Tibial nerve (tissue), 4 donors: Measurements from ENCODE around the gene PTPN2. TPM values are rescaled to one million over a fixed set of nuclear protein-coding genes. Genes with fewer than 3 reads are reported as not detected.

ENCODE experiments used
- DNase-seq, 2 donors: peaks; one replicate each; pipeline ENCODE4 v3.0.0-alpha.2; 2019; ENCODE audit warnings: low spot score in 2 of 2
- H3K27ac ChIP-seq, 4 donors: fragments of 200-600 bp; sonication (generic) in 3 of 4; one replicate each; pipeline ENCODE4 v1.5.1; 2017 to 2019; ENCODE audit warnings: mild to moderate bottlenecking in 1 of 4
- H3K27me3 ChIP-seq, 2 donors: fragments of 200-600 bp; sonication (generic) in 1 of 2; one replicate each; pipeline versions ENCODE4 v1.5.1 to v1.6.0; 2017 to 2019
- H3K36me3 ChIP-seq, 3 donors: fragments of 200-600 bp; sonication (generic); one replicate each; pipeline ENCODE4 v1.5.1; 2018 to 2019
- H3K4me1 ChIP-seq, 4 donors: fragments of 200-600 bp; sonication (generic) in 3 of 4; one replicate each; pipeline ENCODE4 v1.5.1; 2017 to 2019
- H3K4me3 ChIP-seq, 4 donors: fragments of 200-600 bp; sonication (generic) in 3 of 4; one replicate each; pipeline ENCODE4 v1.5.1; 2017 to 2019; ENCODE audit warnings: mild to moderate bottlenecking in 1 of 4, moderate library complexity in 1 of 4
- H3K9me3 ChIP-seq, 4 donors: fragments of 200-600 bp; sonication (generic) in 3 of 4; one replicate each; pipeline ENCODE4 v1.5.1; 2017 to 2019
- EP300 ChIP-seq, 2 donors: sonication (generic); formaldehyde crosslinking; IDR thresholded peaks; one replicate each; pipeline ENCODE4 v1.6.1; 2017; ENCODE audit warnings: antibody characterized with exemption in 2 of 2, mild to moderate bottlenecking in 1 of 2
- POLR2A ChIP-seq, 2 donors: fragments of 450-650 bp; IDR thresholded peaks; one replicate each; pipeline ENCODE4 v1.6.1; 2017; ENCODE audit warnings: antibody characterized with exemption in 2 of 2, mild to moderate bottlenecking in 2 of 2, moderate library complexity in 2 of 2
- WGBS, 2 donors: methylation state at CpG; one replicate each; pipeline ENCODE4 v1.1.5; 2018; 5-methylcytosine and 5-hydroxymethylcytosine counted together
- total RNA-seq, 4 donors: library from RNA; depleted of rRNA; stranded (reverse); fragments of >200 nt; gene quantifications; one replicate each; pipeline ENCODE4 v1.1.0, GENCODE V29; 2016
- TF ChIP-seq, protein P1 (sequence below), 5 experiments: fragments of 200-600 bp in 3 of 5; fragments of 450-650 bp in 2 of 5; sonication (generic) in 3 of 5; IDR thresholded peaks; one replicate each; pipeline ENCODE4 v1.5.1; 2016 to 2019; ENCODE audit warnings: antibody characterized with exemption in 5 of 5, mild to moderate bottlenecking in 3 of 5, moderate library complexity in 2 of 5

PTPN2 gene
- total RNA-seq, 4 donors from 2014 or later, result 12.9 to 50.5 (median 30.7) TPM

DNA sequence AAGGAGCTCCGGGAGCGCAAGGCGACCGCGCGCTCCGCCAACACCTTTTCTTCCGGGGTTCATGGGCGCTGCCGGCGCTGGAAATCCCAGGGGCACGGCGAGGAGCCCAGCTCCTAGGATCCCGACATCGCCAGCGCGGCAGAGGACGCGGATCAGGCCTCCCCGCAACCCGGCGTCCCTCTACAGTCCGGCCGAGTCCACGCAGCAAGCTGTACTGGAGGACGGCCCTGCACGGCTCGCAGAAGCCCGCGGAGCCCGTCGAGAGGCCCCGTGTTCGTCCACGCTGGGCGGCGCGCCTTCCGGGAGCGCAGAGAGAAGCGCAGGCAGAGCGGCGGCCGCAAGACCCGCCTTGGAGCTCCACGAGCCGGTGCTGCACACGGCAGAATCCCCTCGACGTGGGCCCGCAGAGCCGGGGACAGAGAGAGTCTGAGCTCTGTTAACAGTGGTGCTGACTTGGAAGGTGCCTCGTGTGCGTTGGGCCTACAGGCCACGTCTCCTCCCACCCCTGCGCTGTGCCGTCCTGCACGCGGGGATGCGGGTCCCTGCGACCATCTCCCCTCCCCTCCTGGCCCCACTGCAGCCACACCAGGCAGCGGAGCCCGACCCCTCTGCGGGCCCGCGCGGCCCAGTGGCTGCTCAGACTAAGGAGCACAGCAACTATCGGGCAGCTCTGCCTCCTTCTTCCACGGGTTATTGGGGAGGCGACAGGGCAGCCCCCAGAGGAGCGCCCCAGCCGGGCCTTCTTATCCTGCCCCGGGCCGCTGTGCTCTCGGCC, 28.1 kb upstream of the PTPN2 start:
- Histone ChIP-seq H3K9me3 (peaks cover 0 to 6% (median 0%) of the 10 kb centered on the region in 4 donors), H3K36me3 (no peaks in the 10 kb centered on the region), H3K27me3 (peaks cover 0 to 33% of the 10 kb centered on the region in 2 donors), H3K4me3 (peak overlapping the region in 2 of 4 donors; percentile 36 to 47), H3K4me1 (peaks cover 0 to 27% (median 0%) of the 10 kb centered on the region in 4 donors), H3K27ac (no peak overlapping the region)
- no peak for TF ChIP-seq POLR2A (IDR thresholded peaks at IDR 0.05)
- no peak for DNase-seq
- 42 to 53% methylated on average over 29 to 36 of the region's 75 CpGs for WGBS, 2 donors

DNA sequence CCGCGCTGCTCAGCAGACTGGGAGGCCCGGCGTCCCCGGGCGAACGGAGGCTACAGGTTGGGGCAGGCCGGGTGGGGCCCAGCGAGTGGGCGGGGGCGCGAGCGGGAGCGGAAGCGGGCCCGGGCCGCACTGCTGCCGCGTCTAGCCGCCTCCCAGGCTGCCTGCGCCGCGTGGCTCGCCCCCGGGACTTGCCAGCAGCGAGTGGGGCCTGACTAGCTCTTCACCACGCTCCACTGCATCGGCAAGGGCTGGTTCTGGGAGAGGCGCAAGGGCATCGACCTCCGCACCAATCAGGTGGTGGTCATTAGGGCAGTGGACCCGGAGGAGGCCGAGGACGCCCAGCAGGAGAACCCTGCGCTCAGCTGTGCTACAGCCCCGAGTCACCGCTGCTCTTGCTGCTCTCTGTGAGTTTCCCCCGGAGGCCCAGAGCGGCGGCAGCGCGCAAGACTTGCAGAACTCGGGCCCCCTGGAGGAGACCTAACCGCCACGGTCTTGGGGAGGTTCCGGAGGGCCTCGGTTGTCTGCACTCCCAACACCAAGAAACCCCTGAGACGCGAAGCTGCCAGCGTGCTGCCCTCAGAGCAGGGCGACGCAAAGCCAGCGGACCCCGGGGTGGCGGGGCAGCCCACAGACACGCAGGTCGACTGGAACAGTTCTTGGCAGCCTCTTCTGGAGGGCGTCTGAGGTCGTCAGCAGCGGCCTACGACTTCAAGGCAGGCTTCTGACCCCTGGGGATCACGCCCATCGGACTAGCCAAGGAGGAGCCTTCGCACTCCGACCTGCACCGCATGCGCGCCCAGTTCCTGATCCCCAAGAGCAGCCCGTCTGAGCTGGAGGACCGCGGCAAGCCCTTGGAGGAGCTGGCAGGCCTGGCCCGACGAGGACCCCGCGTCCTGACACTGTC, 27.2 kb upstream of the PTPN2 start:
- WGBS, 2 donors, result 11 to 18% methylated on average over 33 to 45 of the region's 75 CpGs
- TF ChIP-seq EP300 (IDR thresholded peaks at IDR 0.05) (no peak), POLR2A (IDR thresholded peaks at IDR 0.05) (no peak)
- TF ChIP-seq, protein P1, sequence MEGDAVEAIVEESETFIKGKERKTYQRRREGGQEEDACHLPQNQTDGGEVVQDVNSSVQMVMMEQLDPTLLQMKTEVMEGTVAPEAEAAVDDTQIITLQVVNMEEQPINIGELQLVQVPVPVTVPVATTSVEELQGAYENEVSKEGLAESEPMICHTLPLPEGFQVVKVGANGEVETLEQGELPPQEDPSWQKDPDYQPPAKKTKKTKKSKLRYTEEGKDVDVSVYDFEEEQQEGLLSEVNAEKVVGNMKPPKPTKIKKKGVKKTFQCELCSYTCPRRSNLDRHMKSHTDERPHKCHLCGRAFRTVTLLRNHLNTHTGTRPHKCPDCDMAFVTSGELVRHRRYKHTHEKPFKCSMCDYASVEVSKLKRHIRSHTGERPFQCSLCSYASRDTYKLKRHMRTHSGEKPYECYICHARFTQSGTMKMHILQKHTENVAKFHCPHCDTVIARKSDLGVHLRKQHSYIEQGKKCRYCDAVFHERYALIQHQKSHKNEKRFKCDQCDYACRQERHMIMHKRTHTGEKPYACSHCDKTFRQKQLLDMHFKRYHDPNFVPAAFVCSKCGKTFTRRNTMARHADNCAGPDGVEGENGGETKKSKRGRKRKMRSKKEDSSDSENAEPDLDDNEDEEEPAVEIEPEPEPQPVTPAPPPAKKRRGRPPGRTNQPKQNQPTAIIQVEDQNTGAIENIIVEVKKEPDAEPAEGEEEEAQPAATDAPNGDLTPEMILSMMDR (IDR thresholded peaks at IDR 0.05), result no peak
- Histone ChIP-seq H3K27me3 (peaks cover 0 to 41% of the 10 kb centered on the region in 2 donors), H3K36me3 (no peaks in the 10 kb centered on the region), H3K4me1 (peaks cover 0 to 31% (median 0%) of the 10 kb centered on the region in 4 donors), H3K4me3 (peak overlapping the region in 3 of 4 donors; percentile 10 to 47 (median 36)), H3K9me3 (peaks cover 0 to 6% (median 0%) of the 10 kb centered on the region in 4 donors), H3K27ac (no peak overlapping the region)
- DNase-seq, result no peak

DNA sequence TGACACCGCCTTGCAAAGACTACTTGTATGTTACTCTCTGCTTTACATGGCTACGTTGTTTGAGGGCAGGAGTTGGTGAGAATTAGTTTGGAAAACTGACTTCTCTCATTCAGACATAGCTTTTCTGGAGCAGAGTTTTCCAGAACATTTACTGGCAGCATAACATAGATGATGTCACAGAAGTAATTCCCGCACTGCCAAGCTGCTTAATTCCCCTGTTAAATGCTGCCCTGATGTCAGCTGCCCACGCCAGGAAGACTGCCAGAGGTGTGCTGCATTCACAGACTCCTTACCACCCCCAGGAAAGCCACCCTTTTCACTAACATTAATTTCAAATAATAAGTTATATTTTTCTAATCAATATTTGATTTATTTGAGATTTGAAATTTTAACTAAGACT, 24.7 kb upstream of the PTPN2 start:
- Histone ChIP-seq H3K27me3 (peaks cover 0 to 43% of the 10 kb centered on the region in 2 donors), H3K9me3 (peaks cover 0 to 5% (median 0%) of the 10 kb centered on the region in 4 donors), H3K27ac (no peak overlapping the region), H3K4me3 (no peak overlapping the region), H3K36me3 (no peaks in the 10 kb centered on the region), H3K4me1 (peaks cover 0 to 31% (median 0%) of the 10 kb centered on the region in 4 donors)
- DNase-seq, result no peak
- WGBS, 2 donors, result 58 to 59% methylated on average over 4 of the region's 4 CpGs
- TF ChIP-seq, protein P1 (IDR thresholded peaks at IDR 0.05), result no peak
- TF ChIP-seq EP300 (IDR thresholded peaks at IDR 0.05), result no peak
- TF ChIP-seq POLR2A (IDR thresholded peaks at IDR 0.05), result no peak

DNA sequence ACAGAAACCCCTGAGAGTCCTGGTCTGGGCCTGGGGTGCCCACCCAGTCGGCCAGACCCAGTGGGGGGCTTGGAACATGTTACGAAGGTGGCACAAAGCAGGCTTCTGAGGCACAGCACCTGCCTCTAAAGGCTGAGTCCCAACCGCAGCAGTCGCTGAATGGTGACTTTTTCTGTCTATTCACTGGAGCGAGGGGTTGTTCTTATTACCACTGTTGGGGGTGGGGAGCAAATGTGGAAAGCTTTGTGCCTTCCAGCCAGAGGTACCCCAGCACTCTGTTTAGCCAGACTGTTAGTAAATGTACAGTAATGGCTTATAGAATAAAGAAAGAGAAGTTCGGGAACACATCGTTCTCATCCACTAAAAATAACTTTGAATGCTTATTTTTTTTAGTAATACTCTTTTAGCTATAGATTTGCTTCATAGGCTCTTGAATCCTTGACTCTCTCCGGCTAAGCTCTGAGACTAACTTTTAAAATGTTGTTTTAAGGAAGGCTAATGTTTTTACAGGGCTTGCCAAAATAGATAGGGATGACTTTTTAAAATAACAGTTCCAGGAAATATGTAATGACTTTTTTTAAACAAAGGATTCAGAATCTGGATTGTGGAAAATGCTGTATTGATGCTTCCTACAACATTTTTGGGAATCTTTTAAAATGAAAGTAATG, 23.4 kb upstream of the PTPN2 start:
- Histone ChIP-seq H3K9me3 (no peaks in the 10 kb centered on the region), H3K27me3 (peaks cover 0 to 38% of the 10 kb centered on the region in 2 donors), H3K36me3 (no peaks in the 10 kb centered on the region), H3K4me1 (peaks cover 0 to 31% (median 0%) of the 10 kb centered on the region in 4 donors), H3K4me3 (no peak overlapping the region), H3K27ac (no peak overlapping the region)
- TF ChIP-seq, protein P1 (IDR thresholded peaks at IDR 0.05), result no peak
- TF ChIP-seq EP300 (IDR thresholded peaks at IDR 0.05) (no peak), POLR2A (IDR thresholded peaks at IDR 0.05) (no peak)
- no peak for DNase-seq
- 20 to 30% methylated on average over 7 of the region's 8 CpGs for WGBS, 2 donors

DNA sequence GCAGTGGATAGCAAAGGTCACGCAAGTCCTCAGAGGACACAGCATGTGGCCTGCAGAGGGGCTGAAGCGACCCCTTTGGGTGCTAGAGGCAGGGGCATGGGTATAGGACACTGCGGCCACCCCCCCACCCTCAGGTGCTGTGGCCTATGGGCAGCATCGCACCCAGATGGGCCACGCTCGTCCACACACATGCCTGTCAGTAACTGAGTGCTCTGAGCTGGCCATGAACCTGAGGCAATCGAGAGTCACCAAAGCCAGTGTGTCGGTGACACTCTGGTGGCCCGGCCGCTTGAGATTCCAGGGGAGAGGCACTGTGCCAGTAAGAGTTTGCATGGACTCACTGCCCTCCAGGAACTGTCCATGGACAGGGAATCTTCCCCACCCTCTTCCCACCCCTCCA, 22.7 kb upstream of the PTPN2 start:
- H3K27me3 ChIP-seq, result peaks cover 0 to 32% of the 10 kb centered on the region in 2 donors
- no peak overlapping the region for H3K27ac ChIP-seq
- H3K4me1 ChIP-seq, result peaks cover 0 to 26% (median 0%) of the 10 kb centered on the region in 4 donors
- WGBS, 2 donors, result 85 to 88% methylated on average over 7 to 10 of the region's 10 CpGs
- no peak for DNase-seq
- H3K9me3 ChIP-seq, result no peaks in the 10 kb centered on the region
- no peaks in the 10 kb centered on the region for H3K36me3 ChIP-seq
- no peak for TF ChIP-seq EP300 (IDR thresholded peaks at IDR 0.05)
- TF ChIP-seq, protein P1 (IDR thresholded peaks at IDR 0.05), result no peak
- no peak for TF ChIP-seq POLR2A (IDR thresholded peaks at IDR 0.05)
- H3K4me3 ChIP-seq, result no peak overlapping the region
